Chondrocyte (in vitro differentiated cells): ENCODE data around the gene KRTCAP3. TPM values are rescaled to one million over a fixed set of nuclear protein-coding genes. Genes with fewer than 3 reads are reported as not detected.

Experiments
- DNase-seq: peaks from one replicate; pipeline ENCODE4 v3.0.0; 2021; ENCODE audit warnings: mixed read lengths, low spot score
- H3K27ac Mint-ChIP-seq: one replicate; pipeline ENCODE4 v1.8.0; 2021; ENCODE audit warnings: mild to moderate bottlenecking, moderate library complexity, mixed read lengths; ENCODE audit not compliant: unreplicated experiment
- H3K27me3 Mint-ChIP-seq: 2 replicates; pipeline ENCODE4 v1.8.0; 2021; ENCODE audit warnings: low read depth, mixed read lengths
- H3K36me3 Mint-ChIP-seq: 2 replicates; pipeline ENCODE4 v1.8.0; 2021; ENCODE audit warnings: low read depth, mixed read lengths
- H3K4me1 Mint-ChIP-seq: 2 replicates; pipeline ENCODE4 v1.8.0; 2021; ENCODE audit warnings: low read depth, mild to moderate bottlenecking, mixed read lengths
- H3K4me3 Mint-ChIP-seq: one replicate; pipeline ENCODE4 v1.8.0; 2021; ENCODE audit warnings: mild to moderate bottlenecking, moderate library complexity, mixed read lengths; ENCODE audit not compliant: unreplicated experiment
- H3K9me3 Mint-ChIP-seq: 2 replicates; pipeline ENCODE4 v1.8.0; 2021; ENCODE audit warnings: low read depth, mixed read lengths
- CTCF ChIP-seq: fragments of 200-600 bp; sonication (generic); IDR thresholded peaks from 2 replicates; pipeline ENCODE4 v1.5.0; 2021; ENCODE audit warnings: antibody characterized with exemption, mild to moderate bottlenecking, moderate library complexity
- long read RNA-seq: library from polyadenylated mRNA; stranded (forward); transcript quantifications from one replicate; pipeline ENCODE4 v2.0.0, GENCODE V29; 2021
- total RNA-seq: library from RNA; stranded (reverse); gene quantifications from 3 replicates; pipeline ENCODE4 v1.2.1, GENCODE V29; 2021

The KRTCAP3 gene
- 1.1 to 3.6 TPM (median 1.4 TPM) in 3 replicates for total RNA-seq
- long read RNA-seq: 0 reads

DNA sequence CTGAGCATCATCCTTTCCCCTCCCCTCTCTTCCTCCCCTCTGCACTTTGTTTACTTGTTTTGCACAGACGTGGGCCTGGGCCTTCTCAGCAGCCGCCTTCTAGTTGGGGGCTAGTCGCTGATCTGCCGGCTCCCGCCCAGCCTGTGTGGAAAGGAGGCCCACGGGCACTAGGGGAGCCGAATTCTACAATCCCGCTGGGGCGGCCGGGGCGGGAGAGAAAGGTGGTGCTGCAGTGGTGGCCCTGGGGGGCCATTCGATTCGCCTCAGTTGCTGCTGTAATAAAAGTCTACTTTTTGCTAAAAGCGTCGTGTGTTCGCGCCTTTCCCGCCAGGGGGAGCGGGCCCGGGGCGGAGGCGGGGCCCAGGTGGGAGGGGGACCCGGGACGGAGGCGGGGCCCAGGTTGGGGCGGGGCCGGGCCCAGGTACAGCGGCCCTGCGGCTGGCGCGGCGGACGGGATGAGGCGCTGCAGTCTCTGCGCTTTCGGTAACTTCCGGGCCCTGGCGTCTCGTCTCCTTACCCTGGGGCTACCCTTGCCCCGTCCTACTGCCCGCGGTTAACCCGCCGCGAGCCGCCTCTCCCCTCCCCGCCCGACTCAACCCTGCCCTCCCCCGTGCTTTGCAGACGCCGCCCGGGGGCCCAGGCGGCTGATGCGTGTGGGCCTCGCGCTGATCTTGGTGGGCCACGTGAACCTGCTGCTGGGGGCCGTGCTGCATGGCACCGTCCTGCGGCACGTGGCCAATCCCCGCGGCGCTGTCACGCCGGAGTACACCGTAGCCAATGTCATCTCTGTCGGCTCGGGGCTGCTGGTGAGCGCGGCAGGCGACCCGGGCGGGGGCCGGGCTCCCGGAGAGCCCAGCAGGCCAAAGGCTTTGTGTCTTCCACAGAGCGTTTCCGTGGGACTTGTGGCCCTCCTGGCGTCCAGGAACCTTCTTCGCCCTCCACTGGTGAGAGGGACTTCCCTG is at the start of gene KRTCAP3:
Gene KRTCAP3 (plus strand): TSS at position 424 of the 962 bp plus-strand sequence. CDS start 32 bp downstream, at position 456.
- no peak for DNase-seq
- Mint-ChIP-seq H3K4me3 (no peak within 1 kb of the TSS), H3K4me1 (no peaks in the 10 kb centered on the region), H3K27me3 (no peaks in the 10 kb centered on the region), H3K36me3 (peaks cover 34% of the 10 kb centered on the region), H3K9me3 (no peaks in the 10 kb centered on the region), H3K27ac (no peak within 1 kb of the TSS)
- TF ChIP-seq CTCF: no peak

GRCh38 chr2:27393225-27393624 is 49.0 kb upstream of the KRTCAP3 start:
- no peaks in the 10 kb centered on the region for H3K9me3 Mint-ChIP-seq
- H3K36me3 Mint-ChIP-seq: peaks cover 7% of the 10 kb centered on the region
- H3K27ac Mint-ChIP-seq: no peak overlapping the region
- no peak for TF ChIP-seq CTCF
- no peak for DNase-seq
- H3K4me3 Mint-ChIP-seq: no peak overlapping the region
- H3K27me3 Mint-ChIP-seq: no peaks in the 10 kb centered on the region
- peaks cover 5% of the 10 kb centered on the region for H3K4me1 Mint-ChIP-seq

DNA sequence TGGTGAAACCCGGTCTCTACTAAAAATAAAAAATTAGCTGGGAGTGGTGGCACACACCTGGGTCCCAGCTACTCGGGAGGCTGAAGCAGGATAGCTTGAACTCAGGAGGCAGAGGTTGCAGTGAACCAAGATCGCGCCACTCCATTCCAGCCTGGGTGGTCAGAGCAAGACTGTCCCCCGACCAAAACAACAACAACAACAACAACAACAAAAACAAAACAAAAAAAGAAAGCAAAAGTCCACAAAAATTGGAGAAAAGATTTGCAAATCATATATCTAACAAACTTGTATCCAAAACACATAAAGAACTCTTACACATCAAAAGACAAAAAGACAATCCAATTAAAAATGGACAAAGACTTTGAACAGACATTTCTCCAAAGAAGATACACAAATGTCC is 43.2 kb upstream of the KRTCAP3 start:
- no peak for TF ChIP-seq CTCF
- Mint-ChIP-seq H3K27me3 (no peaks in the 10 kb centered on the region), H3K36me3 (no peaks in the 10 kb centered on the region), H3K27ac (peak overlapping the region; percentile 54), H3K4me1 (peaks cover 10% of the 10 kb centered on the region), H3K9me3 (no peaks in the 10 kb centered on the region), H3K4me3 (no peak overlapping the region)
- no peak for DNase-seq

GRCh38 chr2:27400348-27401135 is 41.6 kb upstream of the KRTCAP3 start:
- H3K27me3 Mint-ChIP-seq: no peaks in the 10 kb centered on the region
- H3K9me3 Mint-ChIP-seq: no peaks in the 10 kb centered on the region
- TF ChIP-seq CTCF: no peak
- H3K4me1 Mint-ChIP-seq: peaks cover 10% of the 10 kb centered on the region
- H3K4me3 Mint-ChIP-seq: no peak overlapping the region
- peak overlapping the region; percentile 64 for H3K27ac Mint-ChIP-seq
- DNase-seq: no peak
- H3K36me3 Mint-ChIP-seq: no peaks in the 10 kb centered on the region

DNA sequence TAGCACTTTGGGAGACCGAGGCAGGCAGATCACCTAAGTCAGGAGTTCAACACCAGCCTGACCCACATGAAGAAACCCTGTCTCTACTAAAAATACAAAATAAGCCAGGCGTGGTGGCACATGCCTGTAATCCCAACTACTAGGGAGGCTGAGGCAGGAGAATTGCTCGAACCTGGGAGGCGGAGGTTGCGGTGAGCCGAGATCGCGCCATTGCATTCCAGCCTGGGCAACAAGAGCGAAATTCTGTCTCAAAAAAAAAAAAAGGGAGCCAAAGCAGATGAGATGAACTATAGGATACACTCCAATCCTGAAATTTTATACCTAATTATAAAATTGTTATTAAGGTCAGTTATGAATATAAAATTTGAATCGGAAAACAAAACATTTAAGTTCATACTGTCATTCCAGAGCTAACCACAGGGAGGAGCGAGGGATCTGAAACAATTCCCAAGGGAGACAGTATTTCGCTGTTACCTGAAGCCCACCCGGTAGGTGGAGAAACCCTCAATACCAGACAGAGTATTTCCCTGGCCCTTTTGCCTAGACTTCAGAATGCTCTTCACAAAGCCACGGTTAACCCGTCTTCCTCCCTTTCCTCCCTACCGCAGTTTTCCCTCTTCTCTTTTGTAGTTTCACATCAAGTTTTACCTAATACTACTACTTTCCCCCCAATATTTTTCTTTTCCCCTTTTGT is 34.2 kb upstream of the KRTCAP3 start:
- no peak for DNase-seq
- no peaks in the 10 kb centered on the region for H3K36me3 Mint-ChIP-seq

More for the DNA sequence above, 34.2 kb upstream of the KRTCAP3 start:
- Mint-ChIP-seq H3K27me3 (no peaks in the 10 kb centered on the region), H3K9me3 (no peaks in the 10 kb centered on the region), H3K4me3 (peak overlapping the region; percentile 85), H3K27ac (peak overlapping the region; percentile 87), H3K4me1 (peaks cover 22% of the 10 kb centered on the region)
- peak; percentile 83 for TF ChIP-seq CTCF
